H1 (cell line): Measurements from ENCODE around the gene ANXA6. TPM values are rescaled to one million over a fixed set of nuclear protein-coding genes. Genes with fewer than 3 reads are reported as not detected.

Source experiments
- BRCA1 ChIP-seq: IDR thresholded peaks from 2 replicates; pipeline ENCODE4 v1.6.1; 2012; ENCODE audit warnings: low read depth, low read length, improper control_type of control experiment
- KDM4A ChIP-seq: IDR thresholded peaks from one replicate; pipeline ENCODE4 v1.7.1; 2012; ENCODE audit warnings: low read depth, mild to moderate bottlenecking, moderate library complexity, low read length, inconsistent platforms; ENCODE audit not compliant: severe bottlenecking
- KDM5A ChIP-seq: fragments of 200-600 bp; IDR thresholded peaks from 2 replicates; pipeline ENCODE4 v1.7.1; 2012; ENCODE audit warnings: mild to moderate bottlenecking, low read length, inconsistent platforms, mixed read lengths
- MAFK ChIP-seq: IDR thresholded peaks from 2 replicates; pipeline ENCODE4 v1.6.1; 2012; ENCODE audit warnings: low read depth, mild to moderate bottlenecking, improper control_type of control experiment, low read length
- NANOG ChIP-seq: IDR thresholded peaks from 2 replicates; pipeline ENCODE4 v1.6.1; 2011; ENCODE audit warnings: low read length, low read depth, mild to moderate bottlenecking, inconsistent platforms; ENCODE audit not compliant: insufficient read depth, poor library complexity, severe bottlenecking
- TBP ChIP-seq: IDR thresholded peaks from 2 replicates; pipeline ENCODE4 v1.6.1; 2011; ENCODE audit warnings: low read depth, low read length, improper control_type of control experiment
- polyA plus RNA-seq, 7 experiments: library from polyadenylated mRNA; depleted of rRNA in 3 of 7; stranded (reverse) in 5 of 7; unstranded in 2 of 7; fragments of >200 nt in 5 of 7; fragments of 200-250 nt in 2 of 7; gene quantifications; 1 replicate in 5 of 7; 2 replicates in 1 of 7; 4 replicates in 1 of 7; pipeline versions ENCODE4 v1.2.1 to v1.2.3, GENCODE V29; 2011 to 2013; ENCODE audit warnings: missing spikeins in 2 of 7, mixed read lengths in 2 of 7
- total RNA-seq: library from RNA; stranded (reverse); fragmentation: NEBNext Ultra II Directional; extraction: Animal tissue kit (Norgen Biotek cat#: 25700); gene quantifications from 2 replicates; pipeline ENCODE4 v1.2.1, GENCODE V29; 2021

ANXA6 gene
- total and polyA plus RNA-seq, 2 of the 8 experiments (the other 6 are each of a cell fraction or from before 2014, with no cell fraction given) = 61.3 to 78.6 TPM

GRCh38 chr5:151086905-151087360 lies 70.6 kb downstream of the ANXA6 start (continued):
- TF ChIP-seq KDM5A (no peak), TBP (no peak), BRCA1 (no peak), NANOG (no peak), MAFK (no peak), KDM4A (no peak)
